Endothelial cell (in vitro differentiated cells): ENCODE data around the gene AOX1. TPM values are rescaled to one million over a fixed set of nuclear protein-coding genes. Genes with fewer than 3 reads are reported as not detected.

Source experiments
- DNase-seq: peaks from one replicate; pipeline ENCODE4 v3.0.0; 2021; ENCODE audit warnings: low spot score
- H3K27ac Mint-ChIP-seq: one replicate; pipeline ENCODE4 v1.8.0; 2021; ENCODE audit warnings: mixed read lengths, inconsistent platforms; ENCODE audit not compliant: unreplicated experiment
- H3K27me3 Mint-ChIP-seq: one replicate; pipeline ENCODE4 v1.8.0; 2021; ENCODE audit warnings: mild to moderate bottlenecking, moderate library complexity, mixed read lengths, inconsistent platforms; ENCODE audit not compliant: unreplicated experiment
- H3K36me3 Mint-ChIP-seq: one replicate; pipeline ENCODE4 v1.8.0; 2021; ENCODE audit warnings: mild to moderate bottlenecking, low read depth, mixed read lengths, inconsistent platforms; ENCODE audit not compliant: unreplicated experiment
- H3K4me1 Mint-ChIP-seq: one replicate; pipeline ENCODE4 v1.8.0; 2021; ENCODE audit warnings: mild to moderate bottlenecking, mixed read lengths, inconsistent platforms; ENCODE audit not compliant: unreplicated experiment
- H3K4me3 Mint-ChIP-seq: one replicate; pipeline ENCODE4 v1.8.0; 2021; ENCODE audit warnings: mild to moderate bottlenecking, mixed read lengths, inconsistent platforms; ENCODE audit not compliant: unreplicated experiment
- H3K9me3 Mint-ChIP-seq: one replicate; pipeline ENCODE4 v1.8.0; 2021; ENCODE audit warnings: mixed read lengths, inconsistent platforms; ENCODE audit not compliant: unreplicated experiment
- total RNA-seq: library from RNA; stranded (reverse); fragmentation: NEBNext Ultra II Directional; extraction: Animal tissue kit (Norgen Biotek cat#: 25700); gene quantifications from one replicate; pipeline ENCODE4 v1.2.1, GENCODE V29; 2021; ENCODE audit not compliant: unreplicated experiment
- TF ChIP-seq, protein P1 (sequence below): fragments of 200-600 bp; sonication (generic); IDR thresholded peaks from one replicate; pipeline ENCODE4 v1.5.0; 2021; ENCODE audit warnings: antibody characterized with exemption; ENCODE audit not compliant: unreplicated experiment

The AOX1 gene
- total RNA-seq, 1 donor from 2014 or later = 0.80 TPM

DNA sequence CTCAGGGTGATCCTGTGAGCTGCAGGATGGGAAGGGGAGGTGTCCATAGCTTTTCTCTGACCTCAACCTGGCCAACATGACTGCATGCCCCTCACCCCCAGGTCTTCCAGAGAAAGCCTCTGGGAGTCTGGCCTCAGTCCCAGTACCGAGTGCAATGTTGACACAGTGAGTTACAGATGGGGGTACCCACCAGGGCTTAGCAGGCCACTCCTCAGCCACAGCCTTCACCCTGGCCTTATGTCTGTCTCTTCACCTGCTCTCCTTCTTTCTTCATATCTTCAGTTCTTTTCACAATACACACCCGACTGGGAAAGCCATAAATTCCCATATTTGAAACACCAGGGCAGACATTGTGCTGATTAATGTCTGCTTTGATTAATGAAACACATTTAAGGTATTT is 33.5 kb downstream of the AOX1 start:
- no peaks in the 10 kb centered on the region for H3K4me1 Mint-ChIP-seq
- no peak overlapping the region for H3K4me3 Mint-ChIP-seq
- no peaks in the 10 kb centered on the region for H3K36me3 Mint-ChIP-seq
- TF ChIP-seq, protein P1, sequence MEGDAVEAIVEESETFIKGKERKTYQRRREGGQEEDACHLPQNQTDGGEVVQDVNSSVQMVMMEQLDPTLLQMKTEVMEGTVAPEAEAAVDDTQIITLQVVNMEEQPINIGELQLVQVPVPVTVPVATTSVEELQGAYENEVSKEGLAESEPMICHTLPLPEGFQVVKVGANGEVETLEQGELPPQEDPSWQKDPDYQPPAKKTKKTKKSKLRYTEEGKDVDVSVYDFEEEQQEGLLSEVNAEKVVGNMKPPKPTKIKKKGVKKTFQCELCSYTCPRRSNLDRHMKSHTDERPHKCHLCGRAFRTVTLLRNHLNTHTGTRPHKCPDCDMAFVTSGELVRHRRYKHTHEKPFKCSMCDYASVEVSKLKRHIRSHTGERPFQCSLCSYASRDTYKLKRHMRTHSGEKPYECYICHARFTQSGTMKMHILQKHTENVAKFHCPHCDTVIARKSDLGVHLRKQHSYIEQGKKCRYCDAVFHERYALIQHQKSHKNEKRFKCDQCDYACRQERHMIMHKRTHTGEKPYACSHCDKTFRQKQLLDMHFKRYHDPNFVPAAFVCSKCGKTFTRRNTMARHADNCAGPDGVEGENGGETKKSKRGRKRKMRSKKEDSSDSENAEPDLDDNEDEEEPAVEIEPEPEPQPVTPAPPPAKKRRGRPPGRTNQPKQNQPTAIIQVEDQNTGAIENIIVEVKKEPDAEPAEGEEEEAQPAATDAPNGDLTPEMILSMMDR = no peak
- DNase-seq = no peak
- H3K9me3 Mint-ChIP-seq = no peaks in the 10 kb centered on the region
- no peaks in the 10 kb centered on the region for H3K27me3 Mint-ChIP-seq
- no peak overlapping the region for H3K27ac Mint-ChIP-seq

DNA sequence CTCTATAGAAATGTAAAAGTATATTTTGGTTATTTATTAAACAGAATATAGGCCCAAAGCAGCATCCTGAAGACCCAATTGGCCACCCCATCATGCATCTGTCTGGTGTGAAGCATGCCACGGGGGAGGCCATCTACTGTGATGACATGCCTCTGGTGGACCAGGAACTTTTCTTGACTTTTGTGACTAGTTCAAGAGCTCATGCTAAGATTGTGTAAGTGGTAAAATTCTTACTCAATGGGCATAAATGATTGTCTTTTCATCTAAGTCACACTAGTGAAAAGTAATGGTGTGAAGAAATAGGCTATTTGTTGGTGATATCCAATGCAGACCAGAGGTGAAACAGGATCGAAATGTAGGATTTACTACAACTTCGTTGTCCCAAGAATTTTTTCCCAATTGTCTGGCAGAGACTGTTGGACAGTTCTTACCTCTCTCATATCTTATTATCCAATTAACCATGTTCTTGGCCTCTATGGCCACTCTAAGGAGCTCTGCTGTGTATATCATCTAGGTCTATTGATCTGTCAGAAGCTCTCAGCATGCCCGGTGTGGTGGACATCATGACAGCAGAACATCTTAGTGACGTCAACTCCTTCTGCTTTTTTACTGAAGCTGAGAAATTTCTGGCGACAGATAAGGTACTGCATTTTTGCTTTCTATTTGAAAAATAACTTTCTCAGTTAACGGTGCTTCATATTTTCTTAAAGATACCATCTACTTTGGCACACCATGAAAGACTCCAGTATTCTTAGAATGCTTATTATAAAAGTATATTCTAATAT is 35.0 kb downstream of the AOX1 start:
- Mint-ChIP-seq H3K27ac (no peak overlapping the region), H3K9me3 (no peaks in the 10 kb centered on the region), H3K36me3 (no peaks in the 10 kb centered on the region), H3K27me3 (no peaks in the 10 kb centered on the region), H3K4me3 (no peak overlapping the region), H3K4me1 (peaks cover 2% of the 10 kb centered on the region)
- TF ChIP-seq, protein P1 = no peak
- no peak for DNase-seq

DNA sequence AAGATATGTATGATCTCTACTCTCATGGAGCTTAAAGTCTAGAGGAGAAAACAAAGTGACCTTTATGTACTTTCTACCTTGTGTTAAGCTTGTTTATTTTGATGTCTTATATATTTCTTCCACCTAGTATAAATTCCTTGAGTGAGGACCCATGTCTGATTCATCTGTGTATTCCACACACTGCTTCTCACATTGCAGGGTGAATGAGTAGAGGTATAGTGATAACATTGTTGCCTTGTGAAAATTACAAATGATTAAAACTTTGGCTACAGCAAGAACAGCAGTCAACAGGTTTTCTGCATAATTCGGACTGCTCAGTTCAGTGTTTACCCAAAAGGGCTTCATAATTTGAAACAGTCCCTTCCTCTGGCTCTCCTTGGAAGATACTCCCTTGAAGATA is 36.3 kb downstream of the AOX1 start:
- Mint-ChIP-seq H3K27ac (no peak overlapping the region), H3K9me3 (no peaks in the 10 kb centered on the region)

DNA sequence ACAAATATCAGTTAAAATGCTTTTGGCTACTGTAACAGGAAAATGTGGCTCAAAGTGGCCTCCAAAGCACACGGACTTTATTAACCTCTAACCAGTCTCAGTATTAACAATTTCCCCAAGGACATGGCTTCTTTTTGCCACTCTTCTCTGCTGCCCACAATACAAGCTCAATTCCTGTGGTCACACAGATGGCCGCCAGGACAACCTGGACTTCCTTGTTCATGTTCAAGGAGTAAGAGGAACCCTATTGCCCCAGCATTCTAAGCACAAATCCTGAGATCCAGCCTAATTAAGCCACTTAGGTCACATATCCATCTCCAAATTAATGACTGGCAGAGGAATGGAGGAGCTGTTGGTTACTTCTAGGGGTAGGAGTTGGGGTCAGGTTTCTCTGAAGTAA is 38.2 kb downstream of the AOX1 start:
- TF ChIP-seq, protein P1 = no peak
- Mint-ChIP-seq H3K4me3 (no peak overlapping the region), H3K36me3 (no peaks in the 10 kb centered on the region), H3K27me3 (no peaks in the 10 kb centered on the region), H3K9me3 (no peaks in the 10 kb centered on the region), H3K27ac (no peak overlapping the region), H3K4me1 (peaks cover 7% of the 10 kb centered on the region)
- no peak for DNase-seq

More for the DNA sequence above, 36.3 kb downstream of the AOX1 start:
- Mint-ChIP-seq H3K4me1 (peaks cover 7% of the 10 kb centered on the region), H3K4me3 (no peak overlapping the region), H3K27me3 (no peaks in the 10 kb centered on the region), H3K36me3 (no peaks in the 10 kb centered on the region)
- TF ChIP-seq, protein P1 = no peak
- no peak for DNase-seq

DNA sequence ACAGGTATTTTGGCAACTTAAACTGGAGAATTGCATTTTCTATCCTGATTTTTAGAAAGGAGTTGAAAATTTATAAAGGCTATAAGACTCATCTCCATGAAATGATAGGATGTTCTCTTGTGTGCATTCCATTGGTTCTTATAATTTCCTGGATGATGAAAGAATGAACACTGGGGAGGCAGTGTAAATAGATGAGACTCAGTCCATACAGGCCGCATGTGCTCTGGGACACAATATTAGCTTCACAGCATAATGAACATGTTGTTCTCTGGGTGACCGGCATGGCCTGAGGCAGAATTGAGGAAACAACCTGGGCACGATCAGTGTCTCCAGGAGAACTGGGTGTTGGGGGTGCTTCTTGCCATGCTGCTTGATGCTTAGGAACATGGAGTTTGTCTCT is 38.8 kb downstream of the AOX1 start:
- Mint-ChIP-seq H3K4me3 (no peak overlapping the region), H3K27ac (no peak overlapping the region), H3K4me1 (peaks cover 7% of the 10 kb centered on the region), H3K36me3 (no peaks in the 10 kb centered on the region), H3K27me3 (no peaks in the 10 kb centered on the region), H3K9me3 (no peaks in the 10 kb centered on the region)
- DNase-seq = no peak
- TF ChIP-seq, protein P1 = no peak
